Coronary artery (tissue), 2 donors: ENCODE data around the gene P2RX7.

Experiments used
- DNase-seq: peaks from one replicate; pipeline ENCODE4 v3.0.0-alpha.2; 2017; ENCODE audit warnings: low spot score
- H3K27ac ChIP-seq, 2 donors: fragments of 200-600 bp; sonication (generic); one replicate each; pipeline ENCODE4 v1.5.1; 2016 to 2019
- H3K4me3 ChIP-seq: fragments of 200-600 bp; sonication (generic); 2 replicates; pipeline ENCODE4 v1.5.1; 2016; ENCODE audit warnings: mild to moderate bottlenecking, moderate library complexity
- CTCF ChIP-seq: fragments of 200-600 bp; sonication (generic); IDR thresholded peaks from one replicate; pipeline ENCODE4 v1.5.1; 2019; ENCODE audit warnings: antibody characterized with exemption

Gene P2RX7

GRCh38 chr12:121216102-121216501, 83.4 kb downstream of the P2RX7 start:
- DNase-seq = no peak
- Histone ChIP-seq H3K27ac (no peak overlapping the region), H3K4me3 (no peak overlapping the region)
- no peak for TF ChIP-seq CTCF

DNA sequence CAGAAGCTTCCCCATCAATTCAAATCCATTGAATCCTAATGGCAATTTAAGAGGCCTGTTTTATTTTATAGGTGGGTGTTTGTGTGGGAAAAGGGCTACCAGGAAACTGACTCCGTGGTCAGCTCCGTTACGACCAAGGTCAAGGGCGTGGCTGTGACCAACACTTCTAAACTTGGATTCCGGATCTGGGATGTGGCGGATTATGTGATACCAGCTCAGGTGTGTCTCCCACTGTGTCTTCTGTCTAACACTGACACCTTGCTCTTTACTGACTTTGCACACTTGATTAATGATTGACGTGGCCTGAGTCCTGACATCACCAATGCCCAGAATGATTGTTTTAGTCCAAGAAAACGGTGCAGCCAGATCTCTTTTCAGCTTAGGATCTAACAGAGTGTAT, 84.4 kb downstream of the P2RX7 start:
- no peak for DNase-seq
- TF ChIP-seq CTCF = no peak
- H3K27ac ChIP-seq = no peak overlapping the region
- H3K4me3 ChIP-seq = no peak overlapping the region

- H3K4me3 ChIP-seq = no peak overlapping the region
Measured at GRCh38 chr12:121217761-121218160, 85.1 kb downstream of the P2RX7 start.

GRCh38 chr12:121218588-121219352, 86.1 kb downstream of the P2RX7 start:
- H3K4me3 ChIP-seq = no peak overlapping the region
- H3K27ac ChIP-seq = no peak overlapping the region
- no peak for TF ChIP-seq CTCF
- no peak for DNase-seq

More at GRCh38 chr12:121217761-121218160, 85.1 kb downstream of the P2RX7 start:
- no peak for TF ChIP-seq CTCF
- no peak for DNase-seq
- no peak overlapping the region for H3K27ac ChIP-seq

GRCh38 chr12:121219353-121219986, 86.8 kb downstream of the P2RX7 start:
- no peak for TF ChIP-seq CTCF
- H3K4me3 ChIP-seq = no peak overlapping the region
- H3K27ac ChIP-seq = no peak overlapping the region
- no peak for DNase-seq

DNA sequence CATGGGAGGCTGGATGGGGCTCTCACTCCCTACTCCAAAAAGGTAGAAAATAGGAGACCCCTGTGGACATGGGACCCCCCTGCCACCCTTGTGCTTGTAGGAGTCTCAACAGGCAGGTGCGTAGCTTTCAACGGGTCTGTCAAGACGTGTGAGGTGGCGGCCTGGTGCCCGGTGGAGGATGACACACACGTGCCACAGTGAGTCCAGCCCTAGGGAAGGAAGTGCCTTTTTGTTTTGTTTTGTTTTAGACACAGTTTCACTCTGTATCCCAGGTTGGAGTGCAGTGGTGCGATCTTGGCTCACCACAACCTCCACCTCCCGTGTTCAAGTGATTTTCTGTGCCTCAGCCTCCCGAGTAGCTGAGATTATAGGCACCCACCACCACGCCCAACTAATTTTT, 90.2 kb downstream of the P2RX7 start:
- no peak for DNase-seq
- no peak overlapping the region for H3K27ac ChIP-seq
- no peak for TF ChIP-seq CTCF
- no peak overlapping the region for H3K4me3 ChIP-seq
